ELF-1 (cell line): ENCODE data around the gene TNS1.
"Not testable (repeated sequence)": the region's sequence is repeated elsewhere in the genome, so short reads cannot be mapped to it uniquely, and the experiment has no call there.

Experiments
- DNase-seq: peaks from one replicate; pipeline ENCODE4 v3.0.0-alpha.2; 2016; ENCODE audit warnings: low read depth, low spot score

The TNS1 gene

DNA sequence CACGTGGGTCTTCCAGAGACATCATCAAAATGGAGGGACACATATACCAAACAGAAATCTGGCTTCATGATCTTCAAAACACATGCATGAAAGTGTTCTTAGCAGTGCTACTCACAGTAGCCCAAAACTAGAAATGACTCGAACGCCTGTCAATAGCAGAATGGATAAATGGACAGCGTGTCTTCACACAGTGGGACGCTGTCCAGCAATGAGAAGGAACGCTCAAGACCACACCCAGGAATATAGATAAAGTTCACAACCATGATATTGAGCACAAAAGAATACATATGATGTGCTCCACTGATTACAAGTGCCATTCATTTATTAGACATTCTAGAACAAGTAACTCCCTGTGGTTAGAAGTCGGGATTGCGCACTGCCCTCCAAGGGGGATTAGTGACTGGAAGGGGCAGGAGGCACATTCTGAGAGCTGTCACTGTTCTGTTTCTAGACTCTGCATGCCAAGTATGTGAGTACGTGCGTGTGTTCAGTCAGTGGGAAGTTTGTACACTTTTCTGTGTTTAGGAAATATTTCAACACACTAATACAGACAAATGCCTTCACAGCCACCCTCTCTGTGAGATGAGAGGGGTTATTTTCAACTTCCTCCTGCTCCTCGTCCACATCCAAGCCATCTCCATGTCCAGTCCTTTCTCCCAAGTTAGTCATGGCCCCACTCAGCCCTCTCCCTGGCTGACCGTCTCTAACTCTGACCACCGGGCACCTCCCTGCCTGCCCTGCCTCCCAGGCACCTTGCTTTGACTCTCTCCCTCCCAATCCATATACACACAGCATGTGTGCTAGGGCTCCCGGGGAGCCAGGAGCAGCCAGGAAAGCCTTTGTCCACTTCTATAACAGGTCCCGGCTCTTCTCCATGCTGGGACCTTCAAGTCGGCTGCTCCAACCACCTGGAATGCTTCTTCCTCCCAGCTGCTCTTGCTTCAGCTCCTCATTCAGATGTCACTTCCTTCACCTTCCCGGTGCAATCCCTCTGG lies 26.9 kb upstream of the TNS1 start:
- DNase-seq: no peak

DNA sequence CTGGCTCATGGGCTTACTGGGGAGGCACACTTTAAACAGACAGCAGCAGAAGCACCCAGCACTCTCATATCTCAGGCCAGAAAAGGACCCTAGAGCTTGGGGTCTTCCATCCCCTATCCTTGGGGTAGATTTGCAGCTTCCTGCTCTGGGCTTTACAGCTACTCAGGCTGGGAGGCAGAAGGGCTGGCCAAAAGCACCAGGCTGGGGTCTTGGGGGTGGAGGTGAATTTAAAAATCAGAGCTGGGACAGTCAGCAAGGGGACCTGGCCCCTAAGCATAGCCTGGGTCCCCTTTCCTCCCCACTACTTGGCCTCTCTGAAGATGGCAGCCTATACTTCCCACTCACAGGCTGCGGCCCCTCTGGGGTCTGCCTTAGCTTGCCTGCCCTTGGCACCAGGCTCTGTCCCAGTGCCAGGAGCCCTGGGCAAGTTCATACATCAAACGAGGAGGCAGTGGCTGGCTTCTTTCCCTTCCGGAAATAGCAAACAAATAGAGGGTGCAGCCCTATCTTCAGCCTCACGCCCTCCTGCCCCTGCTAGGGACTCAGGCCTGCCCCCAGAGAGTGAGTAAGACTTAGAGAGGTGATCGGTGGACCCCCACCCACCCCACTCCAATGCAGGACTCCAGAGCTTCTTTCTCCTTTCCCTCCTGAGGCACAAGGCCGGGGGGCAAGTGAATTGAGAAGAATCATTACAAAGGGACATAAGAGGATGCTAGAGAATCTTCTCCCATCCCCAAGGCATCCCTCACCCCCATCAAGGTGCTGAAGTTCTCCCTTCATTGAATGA lies 26.0 kb upstream of the TNS1 start:
- DNase-seq: no peak

DNA sequence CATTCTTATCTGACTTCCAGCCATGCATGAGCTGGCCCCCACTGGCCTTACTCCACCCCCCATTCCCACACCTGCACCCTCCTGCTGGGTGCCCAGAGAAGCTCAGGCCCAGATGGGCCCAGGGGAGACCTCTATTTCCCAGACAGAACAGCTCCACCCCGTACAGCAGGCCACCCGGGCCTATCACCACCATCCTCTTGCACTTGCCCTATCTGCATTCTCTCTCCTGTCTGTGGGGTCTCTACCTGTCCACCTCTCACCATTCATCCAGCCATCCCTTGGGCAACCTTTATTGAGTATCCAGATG lies 25.3 kb upstream of the TNS1 start:
- no peak for DNase-seq

- no peak for DNase-seq
These were observed 24.8 kb upstream of the TNS1 start for GRCh38 chr2:218027426-218028188.

- no peak for DNase-seq
These were observed 24.1 kb upstream of the TNS1 start for GRCh38 chr2:218026676-218027425.

DNA sequence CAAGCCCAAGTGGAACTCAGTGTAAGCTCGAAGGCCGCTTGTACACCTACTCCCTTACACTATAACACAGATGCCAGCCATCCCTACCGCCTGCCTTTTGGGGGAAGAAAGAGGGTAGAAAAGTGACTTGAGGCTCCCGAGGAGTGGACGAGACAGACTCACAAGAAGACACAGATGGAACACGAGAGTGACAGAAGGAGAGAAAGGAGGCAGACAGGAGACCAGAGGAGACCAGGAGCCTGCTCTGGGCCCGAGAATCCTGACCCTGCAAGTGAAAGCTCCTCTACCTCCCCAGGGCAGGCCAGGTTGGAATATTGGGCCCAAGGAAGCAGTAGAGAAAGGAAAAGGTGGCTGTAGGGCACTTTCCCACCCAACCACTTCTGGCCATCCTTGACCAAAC lies 23.4 kb upstream of the TNS1 start:
- DNase-seq: no peak

GRCh38 chr2:218024871-218025270 lies 22.1 kb upstream of the TNS1 start:
- DNase-seq: no peak

- DNase-seq: no peak
These were observed 21.5 kb upstream of the TNS1 start for GRCh38 chr2:218024336-218024735.

GRCh38 chr2:218023636-218024035 lies 20.8 kb upstream of the TNS1 start:
- no peak for DNase-seq

DNA sequence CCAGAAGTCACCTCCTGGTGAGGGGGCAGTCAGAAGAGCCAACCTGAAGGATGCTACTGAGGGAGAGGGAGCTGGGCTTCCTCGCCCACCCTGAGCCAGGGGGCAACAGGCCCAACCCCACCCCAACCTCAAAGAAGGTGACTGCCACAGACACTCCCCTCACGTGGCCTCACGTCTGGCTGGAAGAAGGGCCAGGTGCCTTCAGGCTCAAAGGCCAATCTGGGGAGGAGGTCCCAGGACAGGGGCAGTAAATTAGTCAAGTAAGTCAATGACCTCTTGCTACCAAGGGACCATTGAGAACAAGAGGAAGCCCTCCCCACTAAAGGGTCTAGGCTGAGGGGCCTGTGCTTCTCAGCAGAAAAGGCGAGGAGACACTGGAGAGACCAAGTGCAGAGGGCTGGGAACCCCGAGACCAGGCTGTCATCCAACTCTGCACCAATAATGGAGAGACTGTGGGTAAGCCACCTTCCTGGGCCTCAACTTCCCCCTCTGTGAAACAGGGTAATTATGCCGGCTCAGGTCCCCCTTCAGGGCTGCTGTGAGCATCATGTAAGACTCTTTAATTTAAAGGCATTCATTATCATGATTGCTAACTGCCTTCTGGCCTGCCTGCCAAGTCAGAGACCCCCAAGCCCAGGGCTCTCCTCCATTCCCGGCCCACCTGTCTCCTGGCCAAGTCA lies 20.2 kb upstream of the TNS1 start:
- no peak for DNase-seq

DNA sequence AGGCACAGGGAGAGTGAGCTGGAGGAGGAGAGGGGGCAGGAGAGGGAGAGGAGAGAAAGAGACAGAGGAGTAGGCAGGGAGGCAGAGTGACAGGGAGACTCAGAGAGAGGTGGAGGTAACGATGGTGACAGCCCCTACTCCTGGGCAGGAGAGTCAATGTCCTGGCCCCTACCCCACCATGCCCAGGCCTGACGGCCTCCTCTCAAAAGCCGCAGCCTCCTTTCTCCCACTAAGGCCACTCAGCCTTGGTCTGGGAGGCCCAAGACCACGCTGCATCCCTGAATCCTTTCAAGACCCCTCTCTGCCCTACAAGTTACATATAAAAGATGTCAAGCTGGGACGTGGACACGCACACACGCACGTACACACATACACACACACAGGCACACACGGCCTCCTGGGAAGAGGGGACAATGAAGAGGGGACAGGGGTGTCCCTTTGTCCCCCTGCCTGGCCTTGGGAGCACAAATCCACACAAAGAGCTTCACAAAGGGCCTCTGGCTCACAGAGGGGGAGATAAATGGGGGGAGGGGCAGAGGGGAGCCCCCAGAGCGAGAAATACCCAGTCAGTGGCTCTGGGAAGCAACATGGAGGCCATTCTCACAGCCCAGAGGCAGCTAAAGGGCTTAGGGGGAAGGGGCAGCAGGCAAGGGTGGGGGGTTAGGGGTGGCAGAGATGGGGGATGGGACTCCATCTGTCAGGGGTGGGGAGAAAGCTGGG lies 19.5 kb upstream of the TNS1 start:
- no peak for DNase-seq

- DNase-seq: no peak
These were observed 18.8 kb upstream of the TNS1 start for GRCh38 chr2:218021536-218022071.

GRCh38 chr2:218020966-218021535 lies 18.3 kb upstream of the TNS1 start:
- DNase-seq: no peak

- DNase-seq: no peak
These were observed 17.5 kb upstream of the TNS1 start for GRCh38 chr2:218020281-218020680.

DNA sequence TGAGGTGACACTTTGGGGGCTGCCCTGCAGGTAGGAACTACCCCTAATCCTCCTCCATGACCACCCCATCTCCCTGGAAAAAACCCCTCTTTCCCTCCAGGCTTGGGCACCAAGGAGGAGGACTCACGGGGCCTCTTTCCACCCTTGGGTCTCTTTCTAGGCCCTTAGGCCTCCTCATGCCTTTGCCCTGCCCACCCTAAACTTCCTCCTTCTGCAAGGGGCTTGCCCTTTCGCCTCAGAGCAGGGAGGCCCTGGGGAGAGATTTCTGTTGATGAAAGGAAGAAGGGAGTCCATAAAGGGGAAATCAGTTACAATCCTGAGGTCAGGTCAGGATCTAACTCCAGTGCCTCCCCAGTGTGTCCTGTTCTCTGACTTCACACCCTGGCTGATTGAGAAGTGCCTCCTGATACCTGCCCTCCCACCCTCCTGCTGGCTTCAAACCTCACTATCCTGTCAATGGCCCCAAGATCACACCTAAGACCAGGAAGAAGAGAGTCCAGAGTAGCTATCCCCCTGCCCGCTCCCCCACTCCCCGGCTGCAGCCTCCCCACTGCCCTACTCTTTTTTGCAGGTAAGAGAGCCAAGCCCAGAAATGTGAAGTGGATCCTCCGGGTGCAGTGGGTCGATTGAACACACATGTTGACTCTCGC lies 16.7 kb upstream of the TNS1 start:
- DNase-seq: no peak

DNA sequence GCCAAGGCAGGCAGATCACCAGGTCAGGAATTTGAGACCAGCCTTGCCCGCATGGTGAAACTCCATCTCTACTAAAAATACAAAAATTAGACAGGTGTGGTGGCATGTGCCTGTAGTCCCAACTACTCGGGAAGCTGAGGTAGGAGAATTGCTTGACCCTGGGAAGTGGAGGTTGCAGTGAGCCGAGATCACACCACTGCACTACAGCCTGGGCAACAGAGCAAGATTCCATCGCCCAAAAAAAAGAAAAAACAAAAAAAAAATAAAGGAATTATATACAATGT lies 16.0 kb upstream of the TNS1 start:
- DNase-seq: not testable (repeated sequence)

DNA sequence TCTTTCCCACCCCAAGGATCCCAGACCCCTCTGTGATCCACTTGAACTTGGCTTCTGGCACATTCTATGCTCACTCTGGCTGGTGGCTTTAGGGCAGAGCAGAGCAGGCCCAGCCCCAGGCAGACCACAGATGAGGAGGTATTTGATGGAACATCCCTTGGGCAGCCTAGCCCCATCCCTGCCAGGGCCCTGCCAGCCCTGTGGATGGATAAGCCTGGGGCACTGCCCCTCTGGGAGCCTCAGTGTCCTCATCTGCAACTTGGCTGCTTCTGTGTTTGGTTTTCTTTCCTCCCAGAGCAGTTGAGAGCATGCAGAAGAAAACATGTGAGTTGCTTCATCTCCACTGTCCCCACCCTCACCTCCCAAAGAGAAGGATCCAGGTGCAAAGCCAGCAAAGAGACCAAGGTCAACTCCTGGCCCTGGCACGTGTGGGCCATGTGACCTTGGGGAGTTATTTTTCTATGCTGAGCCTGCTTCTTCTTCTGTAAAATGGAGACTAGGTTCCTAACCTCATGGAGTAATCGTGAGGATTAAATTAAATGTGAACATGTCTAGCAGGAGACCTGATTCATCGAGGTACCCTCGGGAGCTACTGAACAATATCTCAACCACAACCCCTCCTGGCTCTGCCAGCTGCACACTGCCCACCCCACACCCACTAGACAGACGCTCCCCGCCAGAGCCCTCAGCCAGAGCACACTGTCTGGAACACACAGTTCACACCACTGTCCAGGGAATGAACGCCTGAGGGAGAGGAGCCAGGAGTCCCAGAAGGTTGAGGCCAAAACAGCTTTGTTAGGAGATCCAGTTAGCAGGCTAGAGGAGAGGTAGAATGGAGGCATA lies 14.6 kb upstream of the TNS1 start:
- no peak for DNase-seq

DNA sequence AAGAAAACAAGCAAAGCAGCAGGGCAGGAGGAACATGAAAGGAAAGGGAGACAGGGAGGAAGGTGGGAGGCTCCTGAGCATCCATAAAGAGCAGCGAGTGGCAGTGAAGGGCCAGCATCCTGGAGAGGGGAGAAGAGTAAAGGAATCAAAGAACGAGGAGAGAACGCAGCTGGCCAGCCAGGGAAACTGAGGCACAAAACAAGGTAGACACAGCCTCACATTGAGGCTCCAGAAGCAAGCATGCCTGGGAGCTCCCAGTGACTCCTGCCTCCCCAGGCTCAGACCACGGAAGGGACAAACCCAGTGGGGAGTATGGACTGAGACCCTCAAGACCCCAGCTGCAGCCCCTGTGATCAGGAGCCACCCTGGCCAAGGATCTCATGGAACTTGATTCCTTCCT lies 14.0 kb upstream of the TNS1 start:
- no peak for DNase-seq
